Measurements from ENCODE around the gene HEXIM1.

Gene HEXIM1

DNA sequence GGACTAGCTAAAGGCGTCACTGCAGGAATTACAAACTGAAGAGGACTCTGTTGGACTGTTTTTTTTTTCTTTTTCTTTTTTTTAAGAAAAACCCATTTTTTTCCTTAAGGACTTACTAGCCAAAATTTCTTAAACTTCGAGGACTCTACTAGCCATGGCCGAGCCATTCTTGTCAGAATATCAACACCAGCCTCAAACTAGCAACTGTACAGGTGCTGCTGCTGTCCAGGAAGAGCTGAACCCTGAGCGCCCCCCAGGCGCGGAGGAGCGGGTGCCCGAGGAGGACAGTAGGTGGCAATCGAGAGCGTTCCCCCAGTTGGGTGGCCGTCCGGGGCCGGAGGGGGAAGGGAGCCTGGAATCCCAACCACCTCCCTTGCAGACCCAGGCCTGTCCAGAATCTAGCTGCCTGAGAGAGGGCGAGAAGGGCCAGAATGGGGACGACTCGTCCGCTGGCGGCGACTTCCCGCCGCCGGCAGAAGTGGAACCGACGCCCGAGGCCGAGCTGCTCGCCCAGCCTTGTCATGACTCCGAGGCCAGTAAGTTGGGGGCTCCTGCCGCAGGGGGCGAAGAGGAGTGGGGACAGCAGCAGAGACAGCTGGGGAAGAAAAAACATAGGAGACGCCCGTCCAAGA lies 878 bp downstream of the HEXIM1 start:
- Histone ChIP-seq H3K4me2 (ENCODE audit: low read depth, low read length, poor library complexity, severe bottlenecking) (peak overlapping the region; percentile 77), H3K9me2 (replicated peaks; ENCODE audit: insufficient read depth, low read length) (no peaks in the 10 kb centered on the region), H3K9me3 (ENCODE audit: insufficient read depth, low read length) (no peaks in the 10 kb centered on the region), H2AFZ (ENCODE audit: low read depth, low read length, severe bottlenecking) (no peak overlapping the region), H3K36me3 (ENCODE audit: low read length) (no peaks in the 10 kb centered on the region), H3K27ac (ENCODE audit: low read depth, low read length) (peak overlapping the region; percentile 44), H4K20me1 (ENCODE audit: low read depth, low read length) (peaks cover 10% of the 10 kb centered on the region; the same call in 1 of the 2 replicates), H3K4me3 (ENCODE audit: insufficient read depth, low read length, poor library complexity, severe bottlenecking) (peak overlapping the region; percentile 70), H3F3A (ENCODE audit: insufficient read depth) (peaks cover 19% of the 10 kb centered on the region), H3K79me2 (ENCODE audit: insufficient read depth, low read length) (no peaks in the 10 kb centered on the region), H3K9ac (ENCODE audit: low read length) (peak overlapping the region; percentile 58), H3K27me3 (ENCODE audit: low read length) (no peaks in the 10 kb centered on the region)
- TF ChIP-seq, protein P1, sequence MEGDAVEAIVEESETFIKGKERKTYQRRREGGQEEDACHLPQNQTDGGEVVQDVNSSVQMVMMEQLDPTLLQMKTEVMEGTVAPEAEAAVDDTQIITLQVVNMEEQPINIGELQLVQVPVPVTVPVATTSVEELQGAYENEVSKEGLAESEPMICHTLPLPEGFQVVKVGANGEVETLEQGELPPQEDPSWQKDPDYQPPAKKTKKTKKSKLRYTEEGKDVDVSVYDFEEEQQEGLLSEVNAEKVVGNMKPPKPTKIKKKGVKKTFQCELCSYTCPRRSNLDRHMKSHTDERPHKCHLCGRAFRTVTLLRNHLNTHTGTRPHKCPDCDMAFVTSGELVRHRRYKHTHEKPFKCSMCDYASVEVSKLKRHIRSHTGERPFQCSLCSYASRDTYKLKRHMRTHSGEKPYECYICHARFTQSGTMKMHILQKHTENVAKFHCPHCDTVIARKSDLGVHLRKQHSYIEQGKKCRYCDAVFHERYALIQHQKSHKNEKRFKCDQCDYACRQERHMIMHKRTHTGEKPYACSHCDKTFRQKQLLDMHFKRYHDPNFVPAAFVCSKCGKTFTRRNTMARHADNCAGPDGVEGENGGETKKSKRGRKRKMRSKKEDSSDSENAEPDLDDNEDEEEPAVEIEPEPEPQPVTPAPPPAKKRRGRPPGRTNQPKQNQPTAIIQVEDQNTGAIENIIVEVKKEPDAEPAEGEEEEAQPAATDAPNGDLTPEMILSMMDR (IDR thresholded peaks at IDR 0.05; ENCODE audit: insufficient read depth, low read length, poor library complexity, severe bottlenecking): peak; percentile 94
- no peak for TF ChIP-seq EZH2phosphoT487 (conservative IDR thresholded peaks at IDR 0.05; ENCODE audit: low read length)

DNA sequence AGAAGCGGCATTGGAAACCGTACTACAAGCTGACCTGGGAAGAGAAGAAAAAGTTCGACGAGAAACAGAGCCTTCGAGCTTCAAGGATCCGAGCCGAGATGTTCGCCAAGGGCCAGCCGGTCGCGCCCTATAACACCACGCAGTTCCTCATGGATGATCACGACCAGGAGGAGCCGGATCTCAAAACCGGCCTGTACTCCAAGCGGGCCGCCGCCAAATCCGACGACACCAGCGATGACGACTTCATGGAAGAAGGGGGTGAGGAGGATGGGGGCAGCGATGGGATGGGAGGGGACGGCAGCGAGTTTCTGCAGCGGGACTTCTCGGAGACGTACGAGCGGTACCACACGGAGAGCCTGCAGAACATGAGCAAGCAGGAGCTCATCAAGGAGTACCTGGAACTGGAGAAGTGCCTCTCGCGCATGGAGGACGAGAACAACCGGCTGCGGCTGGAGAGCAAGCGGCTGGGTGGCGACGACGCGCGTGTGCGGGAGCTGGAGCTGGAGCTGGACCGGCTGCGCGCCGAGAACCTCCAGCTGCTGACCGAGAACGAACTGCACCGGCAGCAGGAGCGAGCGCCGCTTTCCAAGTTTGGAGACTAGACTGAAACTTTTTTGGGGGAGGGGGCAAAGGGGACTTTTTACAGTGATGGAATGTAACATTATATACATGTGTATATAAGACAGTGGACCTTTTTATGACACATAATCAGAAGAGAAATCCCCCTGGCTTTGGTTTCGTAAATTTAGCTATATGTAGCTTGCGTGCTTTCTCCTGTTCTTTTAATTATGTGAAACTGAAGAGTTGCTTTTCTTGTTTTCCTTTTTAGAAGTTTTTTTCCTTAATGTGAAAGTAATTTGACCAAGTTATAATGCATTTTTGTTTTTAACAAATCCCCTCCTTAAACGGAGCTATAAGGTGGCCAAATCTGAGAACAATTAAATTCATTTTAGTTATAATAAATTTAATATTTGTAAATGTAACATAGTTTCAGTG lies 1.7 kb downstream of the HEXIM1 start:
- peak overlapping the region; percentile 58 for H3K9ac ChIP-seq (ENCODE audit: low read length)
- no peak for TF ChIP-seq EZH2phosphoT487 (conservative IDR thresholded peaks at IDR 0.05; ENCODE audit: low read length)
- TF ChIP-seq, protein P1 (IDR thresholded peaks at IDR 0.05; ENCODE audit: insufficient read depth, low read length, poor library complexity, severe bottlenecking): no peak
- H3K27ac ChIP-seq (ENCODE audit: low read depth, low read length): no peak overlapping the region
- H2AFZ ChIP-seq (ENCODE audit: low read depth, low read length, severe bottlenecking): no peak overlapping the region
- H3K9me2 ChIP-seq (replicated peaks; ENCODE audit: insufficient read depth, low read length): no peaks in the 10 kb centered on the region
- peak overlapping the region; percentile 77 for H3K4me2 ChIP-seq (ENCODE audit: low read depth, low read length, poor library complexity, severe bottlenecking)
- peaks cover 19% of the 10 kb centered on the region for H3F3A ChIP-seq (ENCODE audit: insufficient read depth)
- H3K36me3 ChIP-seq (ENCODE audit: low read length): no peaks in the 10 kb centered on the region
- no peaks in the 10 kb centered on the region for H3K79me2 ChIP-seq (ENCODE audit: insufficient read depth, low read length)
- H3K9me3 ChIP-seq (ENCODE audit: insufficient read depth, low read length): no peaks in the 10 kb centered on the region
- H3K27me3 ChIP-seq (ENCODE audit: low read length): no peaks in the 10 kb centered on the region
- peak overlapping the region; percentile 70 for H3K4me3 ChIP-seq (ENCODE audit: insufficient read depth, low read length, poor library complexity, severe bottlenecking)
- peaks cover 10% of the 10 kb centered on the region; the same call in 1 of the 2 replicates for H4K20me1 ChIP-seq (ENCODE audit: low read depth, low read length)

DNA sequence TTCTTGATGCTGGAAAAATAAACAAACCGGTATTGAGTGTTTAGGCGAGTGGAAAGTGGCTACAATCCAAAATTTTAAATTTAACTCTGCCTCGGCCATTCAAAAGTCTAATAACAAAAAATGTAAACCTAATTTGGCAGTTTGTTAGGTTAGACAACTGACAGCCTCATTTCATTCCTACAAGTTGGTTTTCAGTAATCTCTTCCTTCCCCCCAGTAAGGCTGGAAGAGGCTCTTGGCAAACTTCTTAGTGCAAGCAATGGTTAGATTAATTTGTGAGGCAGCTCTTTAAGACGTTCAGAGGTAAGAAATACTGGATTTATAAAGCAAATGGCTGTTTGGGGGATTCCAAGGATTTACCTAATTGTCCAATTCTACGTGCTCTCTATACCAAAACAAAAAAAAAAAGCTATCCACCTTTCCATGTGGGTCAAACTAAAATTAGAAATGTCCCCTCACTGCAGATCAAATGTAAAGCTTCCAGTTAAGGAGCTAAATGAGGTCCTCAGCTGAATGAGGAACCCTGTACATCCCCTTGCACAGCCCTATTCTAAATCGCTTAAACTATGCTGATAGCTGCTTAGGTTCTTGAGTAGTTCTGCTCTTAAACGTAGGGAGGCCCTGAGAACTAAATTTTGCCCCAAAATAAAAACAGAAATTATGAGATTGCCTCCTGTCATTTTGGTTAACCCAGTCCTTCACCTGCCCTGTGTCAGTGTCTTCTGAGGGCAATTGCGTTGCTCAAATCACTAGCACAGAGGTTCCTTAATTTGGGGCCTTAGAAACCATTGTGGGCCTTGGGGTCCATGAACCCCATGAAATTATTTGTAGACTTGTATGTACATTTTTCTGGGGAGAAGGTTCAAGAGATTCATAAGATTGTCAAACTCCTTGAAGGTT lies 2.9 kb downstream of the HEXIM1 start:
- H3K9me2 ChIP-seq (replicated peaks; ENCODE audit: insufficient read depth, low read length): no peaks in the 10 kb centered on the region
- no peaks in the 10 kb centered on the region for H3K9me3 ChIP-seq (ENCODE audit: insufficient read depth, low read length)
- H3K4me3 ChIP-seq (ENCODE audit: insufficient read depth, low read length, poor library complexity, severe bottlenecking): peak overlapping the region; percentile 17
- H3K4me2 ChIP-seq (ENCODE audit: low read depth, low read length, poor library complexity, severe bottlenecking): peak overlapping the region; percentile 77
- no peaks in the 10 kb centered on the region for H3K27me3 ChIP-seq (ENCODE audit: low read length)
- no peak for TF ChIP-seq EZH2phosphoT487 (conservative IDR thresholded peaks at IDR 0.05; ENCODE audit: low read length)
- TF ChIP-seq, protein P1 (IDR thresholded peaks at IDR 0.05; ENCODE audit: insufficient read depth, low read length, poor library complexity, severe bottlenecking): no peak
- no peaks in the 10 kb centered on the region for H3K79me2 ChIP-seq (ENCODE audit: insufficient read depth, low read length)
- H2AFZ ChIP-seq (ENCODE audit: low read depth, low read length, severe bottlenecking): no peak overlapping the region
- peak overlapping the region; percentile 11 for H3K27ac ChIP-seq (ENCODE audit: low read depth, low read length)
- H4K20me1 ChIP-seq (ENCODE audit: low read depth, low read length): peaks cover 10% of the 10 kb centered on the region; the same call in 1 of the 2 replicates
- peaks cover 19% of the 10 kb centered on the region for H3F3A ChIP-seq (ENCODE audit: insufficient read depth)
- 0 out of 2 replicates have a peak overlapping the region, but pooled peaks have one; percentile 1 for H3K9ac ChIP-seq (ENCODE audit: low read length)
- no peaks in the 10 kb centered on the region for H3K36me3 ChIP-seq (ENCODE audit: low read length)

All from SU-DHL-6 (cell line).